HFF-Myc (cell line): ENCODE data around the gene SYNE1.
"Not testable (repeated sequence)": the region's sequence is repeated elsewhere in the genome, so short reads cannot be mapped to it uniquely, and the experiment has no call there.

Experiments used
- DNase-seq: peaks from one replicate; pipeline ENCODE4 v3.0.0-alpha.2; 2011; ENCODE audit warnings: low read depth; ENCODE audit errors: extremely low read depth
- H3K4me3 ChIP-seq: replicated peaks from 2 replicates; pipeline ENCODE4 v1.5.1; 2011; ENCODE audit warnings: low read depth, mild to moderate bottlenecking, control low read depth, low read length
- TF ChIP-seq, protein P1 (sequence below): IDR thresholded peaks from 2 replicates; pipeline ENCODE4 v1.5.1; 2012; ENCODE audit warnings: mild to moderate bottlenecking, low read depth, low read length, control low read depth; ENCODE audit errors: missing control alignments

The SYNE1 gene

GRCh38 chr6:152499931-152500330 is 137.2 kb downstream of the SYNE1 start:
- TF ChIP-seq, protein P1, sequence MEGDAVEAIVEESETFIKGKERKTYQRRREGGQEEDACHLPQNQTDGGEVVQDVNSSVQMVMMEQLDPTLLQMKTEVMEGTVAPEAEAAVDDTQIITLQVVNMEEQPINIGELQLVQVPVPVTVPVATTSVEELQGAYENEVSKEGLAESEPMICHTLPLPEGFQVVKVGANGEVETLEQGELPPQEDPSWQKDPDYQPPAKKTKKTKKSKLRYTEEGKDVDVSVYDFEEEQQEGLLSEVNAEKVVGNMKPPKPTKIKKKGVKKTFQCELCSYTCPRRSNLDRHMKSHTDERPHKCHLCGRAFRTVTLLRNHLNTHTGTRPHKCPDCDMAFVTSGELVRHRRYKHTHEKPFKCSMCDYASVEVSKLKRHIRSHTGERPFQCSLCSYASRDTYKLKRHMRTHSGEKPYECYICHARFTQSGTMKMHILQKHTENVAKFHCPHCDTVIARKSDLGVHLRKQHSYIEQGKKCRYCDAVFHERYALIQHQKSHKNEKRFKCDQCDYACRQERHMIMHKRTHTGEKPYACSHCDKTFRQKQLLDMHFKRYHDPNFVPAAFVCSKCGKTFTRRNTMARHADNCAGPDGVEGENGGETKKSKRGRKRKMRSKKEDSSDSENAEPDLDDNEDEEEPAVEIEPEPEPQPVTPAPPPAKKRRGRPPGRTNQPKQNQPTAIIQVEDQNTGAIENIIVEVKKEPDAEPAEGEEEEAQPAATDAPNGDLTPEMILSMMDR = no peak
- no peak overlapping the region for H3K4me3 ChIP-seq
- DNase-seq = no peak

DNA sequence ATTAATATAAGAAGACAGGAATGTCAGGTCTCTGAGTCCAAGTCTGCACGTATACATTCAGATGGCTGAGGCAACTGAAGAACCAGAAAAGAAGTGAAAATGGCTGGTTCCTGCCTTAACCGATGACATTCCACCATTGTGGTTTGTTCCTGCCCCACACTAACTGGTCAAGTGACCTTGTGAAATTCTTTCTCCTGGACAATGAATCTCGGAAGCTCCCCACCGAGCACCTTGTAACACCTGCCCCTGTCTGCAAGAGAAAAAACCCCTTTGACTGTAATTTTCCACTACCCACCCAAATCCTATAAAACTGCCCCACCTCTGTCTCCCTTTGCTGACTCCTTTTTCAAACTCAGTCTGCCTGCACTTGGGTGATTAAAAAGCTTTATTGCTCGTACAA is 140.4 kb downstream of the SYNE1 start:
- no peak overlapping the region for H3K4me3 ChIP-seq
- DNase-seq = no peak
- TF ChIP-seq, protein P1 = no peak

DNA sequence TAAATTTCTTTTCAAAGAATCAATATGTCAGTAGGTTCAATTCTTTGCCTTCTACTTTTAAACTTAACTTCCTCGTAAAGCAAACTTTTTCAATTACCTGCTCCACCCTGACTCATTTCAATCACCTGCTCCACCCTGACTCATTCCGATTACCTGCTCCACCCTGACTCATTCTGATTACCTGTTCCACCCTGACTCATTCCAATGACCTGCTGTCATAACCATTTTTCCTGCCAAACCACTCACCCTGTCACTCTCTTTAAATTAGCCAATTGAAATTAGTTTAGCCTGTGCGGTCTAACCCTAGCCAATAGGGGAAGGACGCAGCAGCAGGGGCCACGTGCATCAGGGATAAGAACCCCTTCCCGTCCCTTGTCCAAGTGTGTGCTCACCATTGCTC is 141.7 kb downstream of the SYNE1 start:
- not testable (repeated sequence) for DNase-seq, H3K4me3 ChIP-seq

DNA sequence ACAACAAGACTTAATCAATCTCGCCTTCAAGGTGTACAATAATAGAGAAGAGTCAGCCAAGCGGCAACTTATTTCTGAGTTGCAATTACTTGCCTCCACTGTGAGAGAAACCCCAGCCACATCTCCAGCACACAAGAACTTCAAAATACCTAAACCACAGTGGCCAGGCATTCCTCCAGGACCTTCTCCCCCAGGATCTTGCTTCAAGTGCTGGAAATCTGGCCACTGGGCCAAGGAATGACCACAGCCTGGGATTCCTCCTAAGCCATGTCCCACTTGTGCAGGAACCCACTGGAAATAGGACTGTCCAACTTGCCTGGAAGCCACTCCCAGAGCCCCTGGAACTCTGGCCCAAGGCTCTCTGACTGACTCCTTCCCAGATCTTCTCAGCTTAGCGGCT is 144.9 kb downstream of the SYNE1 start:
- not testable (repeated sequence) for H3K4me3 ChIP-seq, DNase-seq

DNA sequence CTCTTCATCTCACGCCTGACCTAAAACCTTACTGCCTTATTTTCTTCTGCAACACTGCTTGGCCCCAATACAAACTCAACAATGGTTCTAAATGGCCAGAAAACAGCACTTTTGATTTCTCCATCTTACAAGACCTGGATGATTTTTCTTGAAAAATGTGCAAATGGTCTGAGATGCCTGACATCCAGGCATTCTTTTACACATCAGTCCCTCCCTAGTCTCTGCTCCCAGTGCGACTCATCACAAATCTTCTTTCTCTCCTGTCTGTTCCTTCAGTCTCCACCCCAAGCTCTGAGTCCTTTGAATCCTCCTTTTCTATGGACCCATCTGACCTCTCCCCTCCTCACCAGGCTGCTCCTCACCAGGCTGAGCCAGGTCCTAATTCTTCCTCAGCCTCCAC is 145.7 kb downstream of the SYNE1 start:
- not testable (repeated sequence) for H3K4me3 ChIP-seq, DNase-seq

DNA sequence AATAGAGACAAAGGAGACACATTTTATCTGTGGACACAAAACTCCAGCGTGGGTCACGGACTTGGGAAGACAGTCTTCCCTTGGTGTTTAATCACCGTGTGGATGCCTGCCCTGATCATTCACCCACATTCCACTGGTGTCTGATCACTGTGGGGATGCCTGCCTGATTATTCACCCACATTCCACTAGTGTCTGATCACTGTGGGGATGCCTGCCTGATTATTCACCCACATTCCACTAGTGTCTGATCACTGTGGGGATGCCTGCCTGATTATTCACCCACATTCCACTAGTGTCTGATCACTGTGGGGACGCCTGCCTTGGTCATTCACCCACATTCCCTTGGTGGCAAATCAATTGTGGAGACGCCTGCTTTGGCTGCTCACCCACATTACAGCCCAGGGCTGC is 146.2 kb downstream of the SYNE1 start:
- DNase-seq, H3K4me3 ChIP-seq: not testable (repeated sequence)

DNA sequence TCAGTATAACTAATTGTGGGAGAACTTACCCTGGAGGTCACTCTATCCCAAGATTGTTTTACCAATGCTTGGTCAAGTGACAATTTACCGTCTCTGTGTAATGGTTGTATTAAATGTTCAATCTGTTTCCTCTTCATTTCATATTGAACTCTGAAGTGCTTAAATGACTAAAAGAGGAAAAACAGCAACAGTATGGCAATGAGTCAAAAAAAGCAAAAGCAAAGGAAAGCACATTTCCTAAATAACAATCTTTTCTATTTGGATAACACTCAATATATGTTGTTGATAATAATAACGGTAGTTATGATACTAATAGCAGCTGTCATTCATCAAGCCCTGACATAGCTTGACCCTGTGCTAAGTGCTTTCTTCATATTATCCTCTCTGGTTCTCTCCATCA is 152.4 kb downstream of the SYNE1 start:
- H3K4me3 ChIP-seq = no peak overlapping the region
- DNase-seq = no peak
- TF ChIP-seq, protein P1 = no peak

- TF ChIP-seq, protein P1 = no peak
- no peak for DNase-seq
- no peak overlapping the region for H3K4me3 ChIP-seq
Observed at GRCh38 chr6:152482289-152482688, 154.9 kb downstream of the SYNE1 start.

- no peak for DNase-seq
- TF ChIP-seq, protein P1 = no peak
- no peak overlapping the region for H3K4me3 ChIP-seq
Observed at GRCh38 chr6:152478377-152479010, 158.7 kb downstream of the SYNE1 start.
